Lung (tissue), 12 donors: ENCODE results near the gene C12orf54. TPM values are rescaled to one million over a fixed set of nuclear protein-coding genes. Genes with fewer than 3 reads are reported as not detected.
"Not testable (repeated sequence)": the region's sequence is repeated elsewhere in the genome, so short reads cannot be mapped to it uniquely, and the experiment has no call there.

Source experiments
- ATAC-seq: fragments of 200-7000 bp; cut with Tn5 transposase; one replicate; pipeline ENCODE4 v1.9.1; 2020; ENCODE audit warnings: moderate number of reproducible peaks; ENCODE audit not compliant: insufficient read depth, low FRiP score
- DNase-seq, 3 donors: peaks; one replicate each; pipeline ENCODE4 v3.0.0-alpha.2; 2013 to 2017
- H3K27ac ChIP-seq, 2 donors: one replicate each; pipeline ENCODE4 v1.5.1; 2013; ENCODE audit warnings: mild to moderate bottlenecking in 2 of 2, moderate library complexity in 2 of 2, control low read depth in 1 of 2, inconsistent platforms in 1 of 2, low read depth in 1 of 2, low read length in 1 of 2
- H3K27me3 ChIP-seq, 3 donors: one replicate each; pipeline ENCODE4 v1.5.1; 2013; ENCODE audit warnings: low read length in 2 of 3; ENCODE audit not compliant: control insufficient read depth in 3 of 3, insufficient read depth in 3 of 3
- H3K36me3 ChIP-seq, 4 donors: one replicate each; pipeline ENCODE4 v1.5.1; 2013; ENCODE audit warnings: low read length in 4 of 4, mild to moderate bottlenecking in 1 of 4, moderate library complexity in 1 of 4; ENCODE audit not compliant: control insufficient read depth in 4 of 4, insufficient read depth in 4 of 4
- H3K4me1 ChIP-seq, 5 donors: one replicate each; pipeline ENCODE4 v1.5.1; 2013; ENCODE audit warnings: low read length in 5 of 5, mild to moderate bottlenecking in 2 of 5, moderate library complexity in 1 of 5; ENCODE audit not compliant: control insufficient read depth in 5 of 5, insufficient read depth in 5 of 5
- H3K4me3 ChIP-seq: one replicate; pipeline ENCODE4 v1.5.1; 2013; ENCODE audit warnings: mild to moderate bottlenecking, control low read depth, moderate library complexity
- H3K9ac ChIP-seq, 2 donors: one replicate each; pipeline ENCODE4 v1.5.1; 2013; ENCODE audit warnings: low read length in 2 of 2, control low read depth in 1 of 2; ENCODE audit not compliant: insufficient read depth in 1 of 2
- H3K9me3 ChIP-seq, 4 donors: one replicate each; pipeline ENCODE4 v1.5.1; 2013; ENCODE audit warnings: low read length in 3 of 4, mild to moderate bottlenecking in 1 of 4, moderate library complexity in 1 of 4; ENCODE audit not compliant: control insufficient read depth in 4 of 4, insufficient read depth in 3 of 4
- CTCF ChIP-seq: IDR thresholded peaks from 2 replicates; pipeline ENCODE4 v1.5.1; 2012; ENCODE audit warnings: mild to moderate bottlenecking; ENCODE audit errors: control extremely low read depth, extremely low read depth
- WGBS, 2 donors: extraction: QIAGEN DNeasy Blood & Tissue Kit; methylation state at CpG; one replicate each; pipeline ENCODE4 v1.1.7; 2013; 5-methylcytosine and 5-hydroxymethylcytosine counted together
- polyA plus RNA-seq, 2 donors: library from polyadenylated mRNA; stranded (reverse); fragments of 200-250 nt; gene quantifications; one replicate each; pipeline ENCODE4 v1.2.1, GENCODE V29; 2013
- total RNA-seq, 2 donors: library from RNA; depleted of rRNA in 1 of 2; stranded (reverse); fragments of >200 nt in 1 of 2; gene quantifications; one replicate each; pipeline ENCODE4 v1.2.1, GENCODE V29; 2014 to 2021
- donor health status: control.
- donor health status: control.
- donor health status: Bipolar disorder and iron deficiency.
- donor health status: healthy.
- donor health status: DM: yes; HTN: yes; CAD: no.

The C12orf54 gene
- total and polyA plus RNA-seq, 4 donors, result 0.21 to 1.5 (median 0.37) TPM

DNA sequence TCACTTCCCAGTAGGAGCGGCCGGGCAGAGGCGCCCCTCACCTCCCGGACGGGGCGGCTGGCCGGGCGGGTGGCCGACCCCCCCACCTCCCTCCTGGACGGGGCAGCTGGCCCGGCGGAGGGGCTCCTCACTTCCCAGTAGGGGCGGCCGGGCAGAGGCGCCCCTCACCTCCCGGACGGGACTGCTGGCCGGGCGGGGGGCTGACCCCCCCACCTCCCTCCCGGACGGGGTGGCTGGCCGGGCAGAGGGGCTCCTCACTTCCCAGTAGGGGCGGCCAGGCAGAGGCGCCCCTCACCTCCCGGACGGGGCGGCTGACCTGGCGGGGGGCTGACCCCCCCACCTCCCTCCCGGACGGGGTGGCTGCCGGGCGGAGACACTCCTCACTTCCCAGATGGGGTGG, 18.0 kb downstream of the C12orf54 start:
- H3K36me3 ChIP-seq, ATAC-seq, H3K27me3 ChIP-seq, H3K9me3 ChIP-seq, DNase-seq, H3K9ac ChIP-seq, H3K4me3 ChIP-seq, H3K27ac ChIP-seq, H3K4me1 ChIP-seq: not testable (repeated sequence)
- WGBS, 2 donors, result 92 to 97% methylated on average over 12 to 26 of the region's 32 CpGs

DNA sequence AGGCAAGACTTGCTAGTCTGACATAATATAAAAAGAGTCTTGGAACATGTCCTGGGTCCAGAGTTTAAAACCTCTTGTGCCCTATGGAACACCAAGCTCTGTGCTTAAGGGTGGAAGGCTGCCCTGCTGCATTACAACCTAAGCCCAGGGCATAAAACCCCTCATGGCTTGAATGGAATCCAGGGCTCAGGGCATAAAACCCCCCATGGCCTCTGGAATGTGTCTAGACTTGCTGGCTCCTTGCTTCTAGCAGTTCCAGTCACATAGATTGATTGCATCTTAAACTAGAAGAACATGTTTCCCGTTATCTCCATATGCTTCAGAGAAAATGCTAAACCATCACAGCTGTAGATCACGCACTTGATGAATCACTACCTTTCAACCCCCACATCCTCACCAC, 24.5 kb downstream of the C12orf54 start:
- not testable (repeated sequence) for ATAC-seq

DNA sequence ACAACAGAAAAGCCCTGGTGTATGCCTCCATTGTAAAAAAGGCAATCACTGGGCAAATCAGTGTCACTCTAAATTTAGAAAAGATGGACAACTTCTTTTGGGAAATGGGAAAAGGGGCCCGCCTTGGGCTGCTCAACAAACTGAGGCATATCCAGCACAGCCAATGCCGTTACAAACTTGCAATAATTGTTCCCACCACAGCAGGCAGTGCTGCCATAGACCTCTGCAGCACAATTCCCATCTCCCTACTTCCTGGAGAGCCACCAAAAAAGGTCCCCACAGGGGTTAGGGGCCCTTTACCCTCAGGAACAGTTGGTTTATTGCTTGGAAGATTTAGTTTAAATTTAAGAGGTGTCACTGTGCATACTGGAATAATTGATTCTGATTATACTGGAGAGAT, 26.7 kb downstream of the C12orf54 start:
- Histone ChIP-seq H3K27ac (no peak overlapping the region), H3K9me3 (peaks cover 0 to 6% (median 0%) of the 10 kb centered on the region in 4 donors), H3K4me3 (no peak overlapping the region), H3K36me3 (no peaks in the 10 kb centered on the region), H3K27me3 (no peaks in the 10 kb centered on the region), H3K9ac (no peak overlapping the region), H3K4me1 (no peaks in the 10 kb centered on the region)
- TF ChIP-seq CTCF, result no peak
- DNase-seq (no peak), ATAC-seq (no peak)
- 75 to 88% methylated on average over 2 of the region's 2 CpGs for WGBS, 2 donors

More for the DNA sequence above, 24.5 kb downstream of the C12orf54 start:
- not testable (repeated sequence) for H3K9ac ChIP-seq, H3K9me3 ChIP-seq, H3K4me1 ChIP-seq, DNase-seq, H3K27ac ChIP-seq, H3K36me3 ChIP-seq, H3K4me3 ChIP-seq, H3K27me3 ChIP-seq
- WGBS, 2 donors, result 72 to 74% methylated on average over 2 of the region's 2 CpGs

GRCh38 chr12:48510111-48510510, 27.8 kb downstream of the C12orf54 start:
- WGBS, 2 donors, result 34 to 50% methylated on average over 1 of the region's 1 CpG
- TF ChIP-seq CTCF, result no peak
- no peaks in the 10 kb centered on the region for H3K36me3 ChIP-seq

GRCh38 chr12:48512855-48513254, 30.6 kb downstream of the C12orf54 start:
- no peak for ATAC-seq

More at GRCh38 chr12:48510111-48510510, 27.8 kb downstream of the C12orf54 start:
- DNase-seq, result no peak
- no peak overlapping the region for H3K27ac ChIP-seq
- no peak for ATAC-seq
- no peaks in the 10 kb centered on the region for H3K27me3 ChIP-seq
- H3K4me1 ChIP-seq, result no peaks in the 10 kb centered on the region
- H3K4me3 ChIP-seq, result no peak overlapping the region
- H3K9me3 ChIP-seq, result peaks cover 0 to 6% (median 0%) of the 10 kb centered on the region in 4 donors
- H3K9ac ChIP-seq, result no peak overlapping the region

More at GRCh38 chr12:48512855-48513254, 30.6 kb downstream of the C12orf54 start:
- H3K9ac ChIP-seq, result no peak overlapping the region
- no peak overlapping the region for H3K4me3 ChIP-seq
- H3K27ac ChIP-seq, result no peak overlapping the region
- WGBS, 2 donors, result 66 to 93% methylated on average over 2 of the region's 2 CpGs
- H3K9me3 ChIP-seq, result peaks cover 0 to 6% (median 0%) of the 10 kb centered on the region in 4 donors
- TF ChIP-seq CTCF, result no peak
- no peak for DNase-seq
- no peaks in the 10 kb centered on the region for H3K27me3 ChIP-seq
- no peaks in the 10 kb centered on the region for H3K4me1 ChIP-seq
- no peaks in the 10 kb centered on the region for H3K36me3 ChIP-seq
